ENCODE results near the gene IRAK1BP1. TPM values are rescaled to one million over a fixed set of nuclear protein-coding genes. Genes with fewer than 3 reads are reported as not detected.
A peak's percentile ranks its signal among the peaks of the same experiment; 100 is the strongest.
"Not testable (repeated sequence)": the region's sequence is repeated elsewhere in the genome, so short reads cannot be mapped to it uniquely, and the experiment has no call there.

Gene IRAK1BP1
- total and polyA plus RNA-seq, 3 experiments from 2014 or later = 0.99 to 3.1 (median 2.9) TPM

DNA sequence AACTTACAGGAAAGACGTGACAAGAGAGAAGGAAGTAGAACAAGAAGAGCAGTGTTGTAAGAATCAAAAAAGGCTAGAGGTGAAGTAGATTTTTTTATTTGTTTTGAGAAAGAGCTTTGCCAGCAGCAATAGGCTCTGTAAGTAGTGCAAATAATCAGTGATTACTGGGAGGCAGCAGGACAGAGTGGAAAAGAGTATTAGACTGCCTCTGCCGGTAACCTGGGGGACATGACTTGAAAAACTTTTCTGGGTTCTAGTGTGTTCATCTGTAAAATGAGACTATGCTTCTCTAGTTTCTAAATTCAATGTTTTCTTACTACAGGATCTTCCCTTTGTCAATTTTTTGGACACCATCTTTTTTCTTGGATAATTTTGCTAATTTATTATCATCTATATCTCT is 5.8 kb upstream of the IRAK1BP1 start:
- Mint-ChIP-seq H3K4me3 (no peak overlapping the region), H3K9me3 (peaks cover 0 to 5% (median 2%) of the 10 kb centered on the region in 5 donors), H3K4me1 (peaks cover 0 to 5% (median 3%) of the 10 kb centered on the region in 3 donors), H3K36me3 (peaks cover 0 to 13% (median 2%) of the 10 kb centered on the region in 3 donors), H3K27me3 (no peaks in the 10 kb centered on the region), H3K27ac (no peak overlapping the region)
- no peak overlapping the region for H3K27ac ChIP-seq (ENCODE audit: low read depth, low read length)
- no peak for DNase-seq
- H3K4me1 ChIP-seq (ENCODE audit: insufficient read depth, low read length) = peaks cover 2% of the 10 kb centered on the region
- no peaks in the 10 kb centered on the region for H3K9me3 ChIP-seq (ENCODE audit: low read length)
- no peak overlapping the region for H3K4me3 ChIP-seq (ENCODE audit: low read length)
- POLR2A ChIA-PET = no interaction called here
- no peaks in the 10 kb centered on the region for H3K36me3 ChIP-seq (ENCODE audit: insufficient read depth, low read length)
- CTCF ChIA-PET = no interaction called here
- H3K27me3 ChIP-seq (ENCODE audit: insufficient read depth, low read length, poor library complexity, severe bottlenecking) = no peaks in the 10 kb centered on the region

DNA sequence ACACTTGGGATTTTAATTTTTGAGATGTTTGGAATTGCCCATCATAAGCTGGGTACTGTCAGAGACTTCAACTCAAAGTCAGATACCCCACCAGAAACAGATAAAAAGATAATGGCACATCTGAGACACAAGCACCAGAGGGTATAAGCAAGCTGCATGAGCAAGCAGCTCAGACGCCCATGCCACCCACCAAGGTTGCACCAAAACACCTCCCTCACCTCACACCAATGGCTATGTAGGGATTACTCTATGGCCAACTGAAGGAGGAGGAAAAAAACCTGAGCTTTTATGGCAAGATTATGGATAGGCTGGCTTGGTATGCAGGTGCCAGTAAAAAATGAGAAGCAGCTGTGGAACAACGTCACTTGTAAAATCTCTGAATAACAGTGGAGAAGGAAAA is 3.8 kb upstream of the IRAK1BP1 start:
- H3K9me3 Mint-ChIP-seq = peaks cover 0 to 2% (median 0%) of the 10 kb centered on the region in 5 donors
- POLR2A ChIA-PET = no interaction called here

DNA sequence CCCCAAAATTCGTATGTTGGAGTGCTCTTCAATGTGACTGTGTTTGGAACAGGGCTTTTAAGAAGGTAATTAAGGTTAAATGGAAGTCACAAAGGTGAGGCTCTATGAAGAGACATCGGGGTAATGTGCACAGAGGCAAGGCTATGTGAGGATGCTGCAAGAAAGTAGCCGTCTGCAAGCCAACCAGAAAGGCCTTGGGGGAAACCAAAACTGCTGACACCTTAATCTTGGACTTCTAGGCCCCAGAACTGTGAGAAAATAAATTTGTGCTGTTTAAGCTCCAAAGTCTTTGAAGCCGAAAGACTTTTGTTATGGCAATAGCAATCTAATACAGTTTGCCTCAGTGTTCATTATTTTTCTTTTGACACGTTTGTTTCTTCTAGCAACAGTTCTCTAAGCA is 2.4 kb upstream of the IRAK1BP1 start:
- Histone ChIP-seq H3K4me1 (ENCODE audit: insufficient read depth, low read length) (peaks cover 12% of the 10 kb centered on the region), H3K27me3 (ENCODE audit: insufficient read depth, low read length, poor library complexity, severe bottlenecking) (no peaks in the 10 kb centered on the region), H3K27ac (ENCODE audit: low read depth, low read length) (no peak overlapping the region), H3K36me3 (ENCODE audit: insufficient read depth, low read length) (no peaks in the 10 kb centered on the region), H3K9me3 (ENCODE audit: low read length) (no peaks in the 10 kb centered on the region), H3K4me3 (ENCODE audit: low read length) (no peak overlapping the region)
- CTCF ChIA-PET = no interaction called here
- peaks cover 0 to 8% (median 0%) of the 10 kb centered on the region in 3 donors for H3K36me3 Mint-ChIP-seq
- no peak overlapping the region for H3K27ac Mint-ChIP-seq
- POLR2A ChIA-PET = no interaction called here
- no peak for DNase-seq
- H3K4me1 Mint-ChIP-seq = peaks cover 18 to 26% (median 26%) of the 10 kb centered on the region in 3 donors
- no peaks in the 10 kb centered on the region for H3K9me3 Mint-ChIP-seq
- H3K27me3 Mint-ChIP-seq = peaks cover 0 to 4% of the 10 kb centered on the region in 2 donors
- no peak overlapping the region for H3K4me3 Mint-ChIP-seq

More for the DNA sequence above, 3.8 kb upstream of the IRAK1BP1 start:
- Mint-ChIP-seq H3K36me3 (peaks cover under 1 to 8% (median 2%) of the 10 kb centered on the region in 3 donors), H3K27ac (no peak overlapping the region), H3K4me1 (peaks cover 17 to 23% (median 23%) of the 10 kb centered on the region in 3 donors), H3K4me3 (no peak overlapping the region), H3K27me3 (peaks cover 0 to 4% of the 10 kb centered on the region in 2 donors)
- no peaks in the 10 kb centered on the region for H3K9me3 ChIP-seq (ENCODE audit: low read length)
- H3K27ac ChIP-seq (ENCODE audit: low read depth, low read length) = no peak overlapping the region
- peaks cover 11% of the 10 kb centered on the region for H3K4me1 ChIP-seq (ENCODE audit: insufficient read depth, low read length)
- CTCF ChIA-PET = no interaction called here
- H3K36me3 ChIP-seq (ENCODE audit: insufficient read depth, low read length) = no peaks in the 10 kb centered on the region
- H3K4me3 ChIP-seq (ENCODE audit: low read length) = no peak overlapping the region
- DNase-seq = no peak
- no peaks in the 10 kb centered on the region for H3K27me3 ChIP-seq (ENCODE audit: insufficient read depth, low read length, poor library complexity, severe bottlenecking)

DNA sequence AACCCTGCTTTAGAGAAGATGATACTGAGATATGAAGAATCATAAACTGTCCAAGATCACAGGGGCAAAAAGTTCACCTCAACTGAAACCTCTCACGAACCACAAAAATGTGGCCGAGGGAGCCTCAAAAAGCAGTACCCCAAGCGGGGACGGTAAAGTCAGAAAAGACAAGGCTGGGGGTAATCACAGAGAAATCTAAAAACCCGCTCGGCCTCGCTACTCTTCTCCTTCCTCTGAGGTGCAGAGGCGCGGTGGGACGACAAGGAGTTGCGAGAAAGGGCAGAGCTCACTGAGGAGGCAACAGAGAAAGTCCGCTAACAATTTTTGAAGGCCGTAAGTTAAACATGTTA is 356 bp upstream of the IRAK1BP1 start:
- ChIA-PET POLR2A (interaction anchor here (0.7 kb wide), 1 partner anchor 366 kb away, joined by 3 read pairs; no protein-coding TSS in a partner anchor), CTCF (no interaction called here)
- peaks cover 0 to 4% of the 10 kb centered on the region in 2 donors for H3K27me3 Mint-ChIP-seq

DNA sequence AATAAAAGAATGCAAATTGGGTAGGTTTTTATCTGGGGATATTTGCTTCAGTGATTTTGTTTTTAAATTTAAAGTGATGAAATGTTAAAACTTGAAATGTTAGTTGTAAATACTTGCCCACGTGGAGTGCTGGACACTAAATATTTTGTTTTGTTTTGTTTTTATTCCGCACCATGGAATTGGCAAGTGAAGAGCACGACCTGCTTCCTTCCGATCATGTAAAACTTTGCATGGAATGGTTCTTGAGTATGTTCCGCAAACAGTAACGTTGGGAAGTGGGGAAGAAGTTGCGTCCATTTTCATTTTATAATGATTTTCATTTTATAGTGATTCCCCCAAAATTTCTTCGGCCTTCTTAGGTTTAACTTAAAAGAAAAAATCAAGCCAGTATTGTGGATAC is 765 bp downstream of the IRAK1BP1 start:
- Histone ChIP-seq H3K27me3 (ENCODE audit: insufficient read depth, low read length, poor library complexity, severe bottlenecking) (no peaks in the 10 kb centered on the region), H3K4me1 (ENCODE audit: insufficient read depth, low read length) (peaks cover 12% of the 10 kb centered on the region), H3K4me3 (ENCODE audit: low read length) (peak overlapping the region; percentile 90), H3K27ac (ENCODE audit: low read depth, low read length) (peak overlapping the region; percentile 92), H3K9me3 (ENCODE audit: low read length) (no peaks in the 10 kb centered on the region), H3K36me3 (ENCODE audit: insufficient read depth, low read length) (no peaks in the 10 kb centered on the region)
- Mint-ChIP-seq H3K27ac (peak overlapping the region; percentile 89 to 99 (median 96)), H3K27me3 (peaks cover 0 to 4% of the 10 kb centered on the region in 2 donors), H3K36me3 (peaks cover 5 to 19% (median 7%) of the 10 kb centered on the region in 3 donors), H3K9me3 (no peaks in the 10 kb centered on the region), H3K4me3 (peak overlapping the region; percentile 92 to 100 (median 98)), H3K4me1 (peaks cover 18 to 26% (median 26%) of the 10 kb centered on the region in 3 donors)
- no peak for DNase-seq
- CTCF ChIA-PET = no interaction called here
- POLR2A ChIA-PET = no interaction called here

More for the DNA sequence above, 356 bp upstream of the IRAK1BP1 start:
- H3K27me3 ChIP-seq (ENCODE audit: insufficient read depth, low read length, poor library complexity, severe bottlenecking) = no peaks in the 10 kb centered on the region
- Mint-ChIP-seq H3K4me3 (peak overlapping the region; percentile 92 to 100 (median 98)), H3K4me1 (peaks cover 18 to 26% (median 26%) of the 10 kb centered on the region in 3 donors), H3K27ac (peak overlapping the region; percentile 89 to 99 (median 96)), H3K9me3 (no peaks in the 10 kb centered on the region), H3K36me3 (peaks cover 3 to 18% (median 7%) of the 10 kb centered on the region in 3 donors)
- H3K9me3 ChIP-seq (ENCODE audit: low read length) = no peaks in the 10 kb centered on the region
- H3K4me1 ChIP-seq (ENCODE audit: insufficient read depth, low read length) = peaks cover 12% of the 10 kb centered on the region
- H3K4me3 ChIP-seq (ENCODE audit: low read length) = peak overlapping the region; percentile 90
- H3K36me3 ChIP-seq (ENCODE audit: insufficient read depth, low read length) = no peaks in the 10 kb centered on the region
- DNase-seq = no peak
- peak overlapping the region; percentile 92 for H3K27ac ChIP-seq (ENCODE audit: low read depth, low read length)

DNA sequence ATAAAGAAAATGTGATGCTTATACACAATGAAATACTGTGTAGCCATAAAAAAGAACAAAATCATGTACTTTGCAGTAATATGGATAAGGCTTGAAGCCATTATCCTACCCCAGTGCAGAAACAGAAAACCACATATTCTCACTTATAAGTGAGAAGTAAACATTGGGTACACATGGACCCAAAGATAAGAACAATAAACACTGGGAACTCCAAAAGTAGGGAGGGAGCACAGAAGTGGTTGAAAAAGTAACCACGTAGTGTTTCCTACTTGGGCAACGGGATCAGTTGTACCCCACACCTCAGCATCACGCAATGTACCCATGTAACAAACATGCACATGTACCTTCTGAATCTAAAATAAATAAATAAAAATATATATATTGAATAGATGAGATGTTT is 8.2 kb downstream of the IRAK1BP1 start:
- H3K9me3 Mint-ChIP-seq = peaks cover 0 to 6% (median 0%) of the 10 kb centered on the region in 5 donors
- Histone ChIP-seq H3K4me1 (ENCODE audit: insufficient read depth, low read length) (no peaks in the 10 kb centered on the region), H3K27ac (ENCODE audit: low read depth, low read length) (no peak overlapping the region), H3K36me3 (ENCODE audit: insufficient read depth, low read length) (no peaks in the 10 kb centered on the region), H3K4me3 (ENCODE audit: low read length) (no peak overlapping the region), H3K27me3 (ENCODE audit: insufficient read depth, low read length, poor library complexity, severe bottlenecking) (no peaks in the 10 kb centered on the region), H3K9me3 (ENCODE audit: low read length) (no peaks in the 10 kb centered on the region)
- H3K27me3 Mint-ChIP-seq = no peaks in the 10 kb centered on the region
- no peak overlapping the region for H3K27ac Mint-ChIP-seq
- no peaks in the 10 kb centered on the region for H3K4me1 Mint-ChIP-seq
- H3K36me3 Mint-ChIP-seq = peaks cover 13 to 42% (median 16%) of the 10 kb centered on the region in 3 donors
- DNase-seq = no peak
- ChIA-PET CTCF (no interaction called here), POLR2A (no interaction called here)
- H3K4me3 Mint-ChIP-seq = no peak overlapping the region

DNA sequence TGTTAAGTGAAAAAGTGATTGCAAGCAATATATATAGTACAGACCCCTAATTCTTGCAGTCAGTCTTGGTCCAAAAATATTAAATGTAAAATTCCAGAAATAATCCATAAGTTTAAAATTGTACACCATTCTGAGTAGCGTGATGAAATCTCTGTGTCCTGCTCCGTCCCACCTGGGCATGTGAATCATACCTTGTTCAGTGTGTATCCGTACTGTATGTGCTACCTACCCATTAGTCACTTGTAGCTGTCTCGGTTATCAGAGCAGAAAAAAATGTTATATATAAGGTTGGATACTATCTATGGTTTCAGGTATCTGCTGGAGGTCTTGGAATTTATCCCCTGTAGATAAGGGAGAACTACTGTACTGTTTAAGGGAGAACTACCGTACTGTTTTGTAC is 16.3 kb downstream of the IRAK1BP1 start:
- Histone ChIP-seq H3K27me3 (ENCODE audit: insufficient read depth, low read length, poor library complexity, severe bottlenecking) (no peaks in the 10 kb centered on the region), H3K9me3 (ENCODE audit: low read length) (no peaks in the 10 kb centered on the region), H3K36me3 (ENCODE audit: insufficient read depth, low read length) (no peaks in the 10 kb centered on the region), H3K4me3 (ENCODE audit: low read length) (no peak overlapping the region), H3K4me1 (ENCODE audit: insufficient read depth, low read length) (no peaks in the 10 kb centered on the region), H3K27ac (ENCODE audit: low read depth, low read length) (no peak overlapping the region)
- no peak overlapping the region for H3K27ac Mint-ChIP-seq
- H3K27me3 Mint-ChIP-seq = no peaks in the 10 kb centered on the region
- no peak overlapping the region for H3K4me3 Mint-ChIP-seq
- DNase-seq = no peak
- H3K9me3 Mint-ChIP-seq = peaks cover 0 to 6% (median 0%) of the 10 kb centered on the region in 5 donors
- peaks cover 11 to 26% (median 12%) of the 10 kb centered on the region in 3 donors for H3K36me3 Mint-ChIP-seq
- CTCF ChIA-PET = no interaction called here
- POLR2A ChIA-PET = no interaction called here
- no peaks in the 10 kb centered on the region for H3K4me1 Mint-ChIP-seq

DNA sequence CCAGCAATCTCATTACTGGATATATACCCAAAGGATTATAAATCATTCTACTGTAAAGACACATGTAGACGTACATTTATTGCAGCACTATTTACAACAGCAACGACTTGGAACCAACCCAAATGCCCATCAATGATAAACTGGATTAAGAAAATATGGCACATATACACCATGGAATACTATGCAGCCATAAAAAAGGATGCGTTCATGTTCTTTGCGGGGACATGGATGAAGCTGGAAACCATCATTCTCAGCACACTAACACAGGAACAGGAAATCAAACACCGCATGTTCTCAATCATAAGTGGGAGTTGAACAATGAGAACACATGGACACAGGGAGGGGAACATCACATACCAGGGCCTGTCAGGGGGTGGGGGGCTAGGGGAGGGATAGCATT is 22.6 kb downstream of the IRAK1BP1 start:
- CTCF ChIA-PET; H3K4me1 ChIP-seq (ENCODE audit: insufficient read depth, low read length); POLR2A ChIA-PET; H3K27me3 Mint-ChIP-seq; H3K9me3 ChIP-seq (ENCODE audit: low read length); H3K27ac Mint-ChIP-seq; H3K4me3 ChIP-seq (ENCODE audit: low read length); H3K4me3 Mint-ChIP-seq; H3K27me3 ChIP-seq (ENCODE audit: insufficient read depth, low read length, poor library complexity, severe bottlenecking); H3K27ac ChIP-seq (ENCODE audit: low read depth, low read length); H3K9me3 Mint-ChIP-seq; H3K4me1 Mint-ChIP-seq; DNase-seq; H3K36me3 ChIP-seq (ENCODE audit: insufficient read depth, low read length): not testable (repeated sequence)
- peaks cover 14 to 36% (median 15%) of the 10 kb centered on the region in 3 donors for H3K36me3 Mint-ChIP-seq

Data from CD8-positive, alpha-beta memory T cell (primary cell).